ENCODE measurements around the gene IGFBPL1.

DNA sequence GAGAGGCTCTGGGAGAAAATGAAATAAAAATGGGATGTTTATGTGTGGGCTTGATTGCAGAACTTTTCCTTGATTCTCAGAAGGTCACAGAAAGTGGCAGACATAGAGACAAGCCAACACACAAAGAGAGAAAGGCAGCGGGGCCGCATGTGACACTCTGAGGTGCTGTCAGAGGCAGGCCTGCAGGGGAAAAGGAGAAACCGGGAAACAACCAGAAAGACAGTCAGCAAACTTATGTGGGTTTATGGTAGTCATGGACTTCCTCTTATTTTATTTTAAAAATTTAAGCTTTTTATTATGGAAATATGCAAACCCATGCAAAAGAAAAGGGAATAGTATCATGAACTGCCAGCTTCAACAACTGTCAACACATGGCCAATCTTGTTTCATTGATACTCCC, 16.3 kb upstream of the IGFBPL1 start:
- TF ChIP-seq POLR2A (IDR thresholded peaks at IDR 0.05) (no peak), CTCF (IDR thresholded peaks at IDR 0.05) (no peak)
